Mesothelial cell of epicardium (in vitro differentiated cells): ENCODE data around the gene SETD1A. TPM values are rescaled to one million over a fixed set of nuclear protein-coding genes. Genes with fewer than 3 reads are reported as not detected.

Source experiments
- DNase-seq, 2 experiments: peaks; one replicate each; pipeline ENCODE4 v3.0.0; 2021; ENCODE audit warnings: low spot score in 2 of 2; ENCODE audit not compliant: unreplicated experiment in 2 of 2
- H3K27ac Mint-ChIP-seq: 2 replicates; pipeline ENCODE4 v1.8.0; 2021; ENCODE audit warnings: mixed read lengths
- H3K27me3 Mint-ChIP-seq: 2 replicates; pipeline ENCODE4 v1.8.0; 2021; ENCODE audit warnings: low read depth, mixed read lengths
- H3K36me3 Mint-ChIP-seq: 2 replicates; pipeline ENCODE4 v1.8.0; 2021; ENCODE audit warnings: mixed read lengths
- H3K4me1 Mint-ChIP-seq: 2 replicates; pipeline ENCODE4 v1.8.0; 2021; ENCODE audit warnings: mixed read lengths
- H3K4me3 Mint-ChIP-seq: 2 replicates; pipeline ENCODE4 v1.8.0; 2021; ENCODE audit warnings: mild to moderate bottlenecking, moderate library complexity, mixed read lengths
- H3K9me3 Mint-ChIP-seq: 2 replicates; pipeline ENCODE4 v1.8.0; 2021; ENCODE audit warnings: mixed read lengths
- total RNA-seq: library from RNA; stranded (reverse); gene quantifications from 3 replicates; pipeline ENCODE4 v1.2.1, GENCODE V29; 2021
- TF ChIP-seq, protein P1 (sequence below): fragments of 200-600 bp; sonication (generic); IDR thresholded peaks from one replicate; pipeline ENCODE4 v1.5.0; 2021; ENCODE audit warnings: antibody characterized with exemption; ENCODE audit not compliant: unreplicated experiment

The SETD1A gene
- total RNA-seq, 1 donor from 2014 or later, result 36.4 TPM

DNA sequence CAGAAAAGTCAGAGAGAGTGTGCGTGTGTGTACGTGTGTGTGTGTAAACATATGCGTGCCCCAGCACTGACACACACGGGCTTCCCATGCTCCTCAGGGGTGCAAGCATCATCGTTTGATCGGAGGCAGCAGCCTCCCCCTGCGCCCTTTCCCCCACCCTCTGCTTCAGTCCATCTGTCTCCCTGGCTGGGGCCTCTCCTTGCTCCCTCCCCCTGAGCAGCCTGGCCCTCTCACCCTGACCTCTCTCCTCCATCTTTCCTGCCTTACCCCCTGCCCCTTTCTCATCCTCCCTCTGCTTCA, 48.5 kb downstream of the SETD1A start:
- Mint-ChIP-seq H3K27ac (no peak overlapping the region), H3K4me3 (no peak overlapping the region), H3K9me3 (no peaks in the 10 kb centered on the region), H3K4me1 (peaks cover 8% of the 10 kb centered on the region), H3K36me3 (no peaks in the 10 kb centered on the region), H3K27me3 (peaks cover 44% of the 10 kb centered on the region)
- TF ChIP-seq, protein P1, sequence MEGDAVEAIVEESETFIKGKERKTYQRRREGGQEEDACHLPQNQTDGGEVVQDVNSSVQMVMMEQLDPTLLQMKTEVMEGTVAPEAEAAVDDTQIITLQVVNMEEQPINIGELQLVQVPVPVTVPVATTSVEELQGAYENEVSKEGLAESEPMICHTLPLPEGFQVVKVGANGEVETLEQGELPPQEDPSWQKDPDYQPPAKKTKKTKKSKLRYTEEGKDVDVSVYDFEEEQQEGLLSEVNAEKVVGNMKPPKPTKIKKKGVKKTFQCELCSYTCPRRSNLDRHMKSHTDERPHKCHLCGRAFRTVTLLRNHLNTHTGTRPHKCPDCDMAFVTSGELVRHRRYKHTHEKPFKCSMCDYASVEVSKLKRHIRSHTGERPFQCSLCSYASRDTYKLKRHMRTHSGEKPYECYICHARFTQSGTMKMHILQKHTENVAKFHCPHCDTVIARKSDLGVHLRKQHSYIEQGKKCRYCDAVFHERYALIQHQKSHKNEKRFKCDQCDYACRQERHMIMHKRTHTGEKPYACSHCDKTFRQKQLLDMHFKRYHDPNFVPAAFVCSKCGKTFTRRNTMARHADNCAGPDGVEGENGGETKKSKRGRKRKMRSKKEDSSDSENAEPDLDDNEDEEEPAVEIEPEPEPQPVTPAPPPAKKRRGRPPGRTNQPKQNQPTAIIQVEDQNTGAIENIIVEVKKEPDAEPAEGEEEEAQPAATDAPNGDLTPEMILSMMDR, result no peak
- DNase-seq, result no peak

DNA sequence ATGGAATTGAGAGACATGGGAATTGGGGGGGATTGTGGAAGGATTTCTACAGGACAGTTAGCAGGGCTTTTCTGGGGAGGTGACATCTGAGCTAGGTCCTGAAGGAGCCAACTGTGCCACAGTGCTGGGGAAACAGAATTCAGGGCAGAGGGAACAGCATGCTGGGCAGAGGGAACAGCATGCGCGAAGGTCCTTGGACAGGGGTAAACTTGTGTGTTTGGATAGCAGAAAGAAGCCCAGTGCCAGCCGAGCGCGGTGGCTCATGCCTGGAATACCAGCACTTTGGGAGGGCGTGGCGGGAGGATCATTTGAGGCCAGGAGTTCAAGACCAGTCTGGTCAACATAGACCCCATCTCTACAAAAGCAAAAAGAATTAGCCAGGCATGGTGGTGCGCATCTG, 49.0 kb downstream of the SETD1A start:
- Mint-ChIP-seq H3K9me3 (no peaks in the 10 kb centered on the region), H3K4me3 (no peak overlapping the region)

GRCh38 chr16:31007684-31008083, 50.1 kb downstream of the SETD1A start:
- H3K9me3 Mint-ChIP-seq, result no peaks in the 10 kb centered on the region
- peaks cover 6% of the 10 kb centered on the region for H3K4me1 Mint-ChIP-seq
- peaks cover 60% of the 10 kb centered on the region for H3K27me3 Mint-ChIP-seq
- no peak overlapping the region for H3K27ac Mint-ChIP-seq
- TF ChIP-seq, protein P1, result no peak
- H3K36me3 Mint-ChIP-seq, result no peaks in the 10 kb centered on the region
- DNase-seq, result no peak
- no peak overlapping the region for H3K4me3 Mint-ChIP-seq

More for the DNA sequence above, 49.0 kb downstream of the SETD1A start:
- TF ChIP-seq, protein P1, result no peak
- Mint-ChIP-seq H3K4me1 (peaks cover 9% of the 10 kb centered on the region), H3K27me3 (peaks cover 49% of the 10 kb centered on the region), H3K36me3 (no peaks in the 10 kb centered on the region), H3K27ac (no peak overlapping the region)
- no peak for DNase-seq

DNA sequence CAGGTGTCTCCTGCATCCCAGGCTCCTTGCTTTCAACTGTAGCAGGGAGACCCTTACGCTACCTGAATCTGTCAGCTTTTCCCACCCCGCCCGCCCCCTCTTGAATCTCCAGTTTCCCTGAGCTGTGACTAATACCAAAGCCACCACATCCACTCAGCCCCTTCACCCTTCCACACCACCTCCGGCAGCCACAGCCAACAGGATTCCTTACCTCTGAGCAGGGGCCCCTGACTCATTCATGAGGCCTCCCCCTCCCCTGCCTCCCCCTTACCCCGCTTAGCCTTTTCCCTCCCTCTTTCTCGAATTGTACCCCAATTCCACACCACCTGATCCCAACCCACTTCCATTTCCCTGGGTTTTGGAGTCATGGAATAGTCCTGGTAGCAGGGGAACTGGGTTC, 50.6 kb downstream of the SETD1A start:
- Mint-ChIP-seq H3K4me1 (peaks cover 6% of the 10 kb centered on the region), H3K27me3 (peaks cover 65% of the 10 kb centered on the region), H3K27ac (no peak overlapping the region), H3K9me3 (no peaks in the 10 kb centered on the region), H3K36me3 (no peaks in the 10 kb centered on the region), H3K4me3 (no peak overlapping the region)
- no peak for DNase-seq
- TF ChIP-seq, protein P1, result no peak

DNA sequence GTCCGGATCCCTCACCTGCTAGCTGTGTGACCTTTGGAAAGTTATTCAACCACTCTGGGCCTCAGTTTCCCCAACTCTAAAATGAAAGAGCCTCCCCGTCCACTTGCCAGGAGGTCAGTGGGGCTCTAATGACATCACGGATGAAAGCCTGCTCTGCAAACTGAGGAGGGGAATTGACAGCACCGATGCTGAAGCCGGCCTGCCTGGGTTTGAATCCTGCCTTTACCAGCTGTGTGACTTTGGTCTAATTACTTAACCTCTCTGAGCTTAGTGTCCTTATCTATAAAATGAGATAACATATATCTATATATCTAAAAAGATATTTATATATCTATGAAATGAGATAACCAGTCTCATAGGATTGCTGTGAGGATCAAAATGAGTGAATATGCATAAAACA, 51.0 kb downstream of the SETD1A start:
- H3K36me3 Mint-ChIP-seq, result no peaks in the 10 kb centered on the region
- H3K27me3 Mint-ChIP-seq, result peaks cover 69% of the 10 kb centered on the region

DNA sequence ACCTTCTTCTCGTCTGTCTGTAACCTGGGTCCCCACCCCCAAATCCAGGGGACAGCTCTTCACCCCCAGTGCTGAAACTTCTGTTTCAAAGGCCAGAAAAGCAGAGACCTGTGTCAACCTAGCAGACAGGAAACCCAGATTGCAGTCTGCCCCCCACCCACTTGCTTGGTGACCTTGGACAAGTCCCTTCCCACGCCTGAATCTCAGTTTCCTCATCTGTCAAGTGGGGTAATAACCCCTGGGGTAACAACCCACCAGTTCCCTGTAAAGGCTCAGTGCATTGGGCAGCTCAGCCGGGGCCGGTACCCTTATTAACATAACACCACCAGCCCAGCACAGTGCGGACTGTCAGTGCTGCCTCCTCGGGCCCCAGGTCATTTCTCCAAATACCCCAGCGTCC, 51.6 kb downstream of the SETD1A start:
- H3K4me3 Mint-ChIP-seq, result no peak overlapping the region
- H3K9me3 Mint-ChIP-seq, result no peaks in the 10 kb centered on the region
- no peaks in the 10 kb centered on the region for H3K36me3 Mint-ChIP-seq

More for the DNA sequence above, 51.0 kb downstream of the SETD1A start:
- no peak overlapping the region for H3K4me3 Mint-ChIP-seq
- DNase-seq, result no peak
- H3K27ac Mint-ChIP-seq, result no peak overlapping the region
- peaks cover 6% of the 10 kb centered on the region for H3K4me1 Mint-ChIP-seq
- H3K9me3 Mint-ChIP-seq, result no peaks in the 10 kb centered on the region
- TF ChIP-seq, protein P1, result no peak

More for the DNA sequence above, 51.6 kb downstream of the SETD1A start:
- Mint-ChIP-seq H3K27me3 (peaks cover 73% of the 10 kb centered on the region), H3K27ac (no peak overlapping the region), H3K4me1 (peaks cover 6% of the 10 kb centered on the region)
- DNase-seq, result no peak
- TF ChIP-seq, protein P1, result no peak
